Thymus (tissue), 11 donors: Measurements from ENCODE around the gene TBXAS1. TPM values are rescaled to one million over a fixed set of nuclear protein-coding genes. Genes with fewer than 3 reads are reported as not detected.
A peak's percentile ranks its signal among the peaks of the same experiment; 100 is the strongest.

ENCODE experiments used
- DNase-seq, 9 donors: peaks; one replicate each; pipeline ENCODE4 v3.0.0-alpha.2; 2013; ENCODE audit warnings: low spot score in 9 of 9, low read depth in 6 of 9, missing footprints in 1 of 9
- H3K27ac ChIP-seq, 2 donors: one replicate each; pipeline ENCODE4 v1.5.1; 2013; ENCODE audit warnings: control low read depth in 1 of 2, low read depth in 1 of 2, low read length in 1 of 2, mild to moderate bottlenecking in 1 of 2, moderate library complexity in 1 of 2
- H3K27me3 ChIP-seq, 2 donors: one replicate each; pipeline ENCODE4 v1.5.1; 2013; ENCODE audit warnings: low read length in 1 of 2; ENCODE audit not compliant: control insufficient read depth in 2 of 2, insufficient read depth in 1 of 2
- H3K36me3 ChIP-seq, 2 donors: one replicate each; pipeline ENCODE4 v1.5.1; 2013; ENCODE audit warnings: low read length in 1 of 2, mild to moderate bottlenecking in 1 of 2, moderate library complexity in 1 of 2; ENCODE audit not compliant: control insufficient read depth in 2 of 2, insufficient read depth in 2 of 2
- H3K4me1 ChIP-seq, 2 donors: one replicate each; pipeline ENCODE4 v1.5.1; 2013; ENCODE audit warnings: low read length in 2 of 2; ENCODE audit not compliant: control insufficient read depth in 2 of 2, insufficient read depth in 2 of 2
- H3K4me3 ChIP-seq, 2 donors: one replicate each; pipeline ENCODE4 v1.5.1; 2013; ENCODE audit warnings: low read length in 2 of 2, control low read depth in 1 of 2, mild to moderate bottlenecking in 1 of 2
- H3K9me3 ChIP-seq, 2 donors: one replicate each; pipeline ENCODE4 v1.5.1; 2013; ENCODE audit warnings: low read length in 1 of 2, mild to moderate bottlenecking in 1 of 2; ENCODE audit not compliant: control insufficient read depth in 2 of 2, insufficient read depth in 1 of 2
- WGBS: extraction: QIAGEN DNeasy Blood & Tissue Kit; methylation state at CpG from one replicate; pipeline ENCODE4 v1.1.7; 2013; 5-methylcytosine and 5-hydroxymethylcytosine counted together
- polyA plus RNA-seq: library from polyadenylated mRNA; stranded (reverse); fragments of 200-250 nt; gene quantifications from one replicate; pipeline ENCODE4 v1.2.3, GENCODE V29; 2013
- total RNA-seq: library from RNA; stranded (reverse); fragments of 120-200 nt; gene quantifications from one replicate; pipeline ENCODE4 v1.2.4, GENCODE V29; 2013
- donor health status: healthy.

Gene TBXAS1
- total and polyA plus RNA-seq, 2 donors = 15.3 to 16.3 TPM

DNA sequence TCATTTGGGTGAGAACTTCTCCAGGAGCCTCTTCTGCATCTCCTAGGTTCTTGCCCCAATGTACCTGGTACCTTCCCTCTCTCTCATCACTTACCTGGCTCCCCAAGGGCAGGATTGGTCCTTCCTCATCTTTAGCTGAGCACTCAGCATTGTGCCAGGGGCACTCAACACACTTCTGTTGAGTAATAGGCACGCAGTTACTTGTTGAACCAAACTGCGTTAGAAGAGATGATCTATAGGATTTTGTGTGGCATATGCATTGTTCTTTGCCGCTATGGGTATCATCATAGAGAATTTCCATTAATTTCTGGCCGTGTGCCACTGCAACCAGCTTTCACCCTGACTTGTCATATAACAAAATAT lies 16.4 kb downstream of the TBXAS1 start:
- no peaks in the 10 kb centered on the region for H3K9me3 ChIP-seq
- H3K27ac ChIP-seq = no peak overlapping the region
- no peak overlapping the region for H3K4me3 ChIP-seq
- H3K36me3 ChIP-seq = no peaks in the 10 kb centered on the region
- H3K4me1 ChIP-seq = peaks cover 0 to 11% of the 10 kb centered on the region in 2 donors
- no peak for DNase-seq
- no peaks in the 10 kb centered on the region for H3K27me3 ChIP-seq
- 94% methylated on average over 4 of the region's 4 CpGs for WGBS

DNA sequence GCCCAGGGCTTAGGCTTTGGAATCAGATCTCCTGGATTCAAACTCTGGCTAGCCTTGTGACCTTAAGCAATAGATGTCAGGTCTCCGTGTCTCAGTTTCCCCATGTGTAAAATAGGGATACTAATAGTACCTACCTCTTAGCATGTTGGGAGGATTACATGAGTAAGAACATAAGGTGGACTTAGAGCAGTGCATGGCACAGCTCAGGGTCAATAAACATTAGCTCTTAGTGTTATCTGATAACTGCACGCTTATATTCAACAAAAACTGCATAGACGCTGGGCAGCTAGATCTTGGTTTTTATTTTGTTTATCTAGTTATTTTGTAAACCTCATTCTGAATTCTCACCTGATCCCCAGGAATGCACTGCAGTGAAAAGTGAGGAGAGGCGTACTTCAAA lies 17.2 kb downstream of the TBXAS1 start:
- Histone ChIP-seq H3K36me3 (no peaks in the 10 kb centered on the region), H3K27me3 (no peaks in the 10 kb centered on the region), H3K4me1 (peaks cover 0 to 11% of the 10 kb centered on the region in 2 donors), H3K27ac (no peak overlapping the region), H3K9me3 (no peaks in the 10 kb centered on the region), H3K4me3 (no peak overlapping the region)
- 97% methylated on average over 4 of the region's 4 CpGs for WGBS
- DNase-seq = no peak

DNA sequence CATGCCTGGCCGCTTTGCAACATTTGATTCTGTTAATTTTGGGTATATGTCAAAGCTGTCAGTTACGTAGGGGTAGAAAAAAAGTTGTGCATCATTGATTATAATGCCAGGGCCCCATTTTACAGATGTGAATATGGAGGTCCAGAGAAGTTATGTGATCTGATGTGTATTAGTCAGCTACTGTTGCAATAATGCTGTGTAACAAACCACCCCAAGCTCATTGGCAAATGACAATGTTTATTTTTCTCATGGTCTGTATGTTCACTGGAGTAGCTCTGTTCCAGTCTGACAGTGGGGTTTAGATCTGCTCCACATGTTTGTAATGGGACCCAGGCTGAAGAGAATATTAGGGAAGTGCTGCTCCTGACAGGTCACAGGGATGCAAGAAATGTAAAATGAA lies 19.2 kb downstream of the TBXAS1 start:
- WGBS = 98% methylated on average over 2 of the region's 2 CpGs

DNA sequence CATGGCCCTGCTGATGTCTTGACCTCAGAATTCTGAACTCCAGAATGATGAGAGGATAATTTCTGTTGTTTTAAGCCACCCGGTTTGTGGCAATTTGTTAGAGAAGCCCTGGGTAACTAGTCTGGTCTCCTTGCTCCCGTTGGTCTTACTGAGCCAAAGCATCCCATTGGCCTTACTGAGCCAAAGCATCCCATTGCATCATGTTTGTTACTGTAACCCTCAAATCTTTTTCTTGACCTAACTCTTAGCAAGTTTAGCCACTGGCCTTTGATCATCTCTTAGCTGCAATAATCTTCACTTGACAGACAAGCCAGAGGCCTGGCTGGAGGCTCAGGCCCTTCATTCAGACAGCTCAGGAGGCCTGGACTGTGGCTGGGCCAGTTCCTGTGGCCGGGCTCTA lies 21.8 kb downstream of the TBXAS1 start:
- no peak for DNase-seq
- no peaks in the 10 kb centered on the region for H3K36me3 ChIP-seq
- H3K4me3 ChIP-seq = no peak overlapping the region
- no peak overlapping the region for H3K27ac ChIP-seq
- WGBS = 96% methylated on average over 3 of the region's 3 CpGs
- H3K4me1 ChIP-seq = peaks cover 5 to 20% of the 10 kb centered on the region in 2 donors
- no peaks in the 10 kb centered on the region for H3K27me3 ChIP-seq
- H3K9me3 ChIP-seq = no peaks in the 10 kb centered on the region

More for the DNA sequence above, 19.2 kb downstream of the TBXAS1 start:
- H3K4me1 ChIP-seq = no peaks in the 10 kb centered on the region
- no peak for DNase-seq
- no peak overlapping the region for H3K4me3 ChIP-seq
- H3K36me3 ChIP-seq = no peaks in the 10 kb centered on the region
- no peak overlapping the region for H3K27ac ChIP-seq
- H3K9me3 ChIP-seq = no peaks in the 10 kb centered on the region
- H3K27me3 ChIP-seq = no peaks in the 10 kb centered on the region

DNA sequence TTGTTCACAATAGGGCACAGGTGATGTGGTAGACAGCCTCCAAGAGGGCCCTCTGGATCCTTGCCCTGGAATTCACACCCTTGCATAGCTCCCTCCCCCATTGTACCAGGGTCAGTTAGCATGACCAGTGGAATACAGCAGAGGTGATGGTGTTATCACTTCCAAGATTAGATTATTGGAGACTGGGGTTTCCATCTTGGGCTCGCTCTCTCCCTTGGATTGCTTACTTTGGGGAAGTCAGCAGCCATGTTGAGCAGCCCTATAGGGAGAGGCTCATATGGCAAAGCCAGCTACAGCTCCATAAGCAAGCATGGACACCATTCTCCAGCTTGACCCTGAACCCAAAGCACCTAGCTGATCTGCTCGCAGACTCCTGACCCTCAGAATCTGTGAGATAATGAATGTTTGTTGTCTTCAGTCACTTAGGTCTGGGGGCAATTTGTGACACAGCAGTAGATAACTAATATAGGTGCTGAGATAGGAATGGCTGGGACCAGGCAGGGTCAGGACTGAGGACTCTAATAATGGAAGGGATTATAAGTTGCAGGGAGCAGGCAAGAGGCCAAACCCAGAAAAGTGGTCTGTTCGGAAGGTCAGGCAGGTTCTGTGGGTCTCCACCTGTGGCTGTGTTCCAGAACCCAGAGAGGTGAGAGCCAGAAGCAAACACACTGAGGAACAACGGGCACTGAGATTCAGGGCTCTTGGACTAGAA lies 22.9 kb downstream of the TBXAS1 start:
- DNase-seq = no peak
- H3K36me3 ChIP-seq = no peaks in the 10 kb centered on the region
- H3K9me3 ChIP-seq = no peaks in the 10 kb centered on the region
- H3K27me3 ChIP-seq = no peaks in the 10 kb centered on the region
- no peak overlapping the region for H3K4me3 ChIP-seq
- 98% methylated on average over 4 of the region's 4 CpGs for WGBS
- no peak overlapping the region for H3K27ac ChIP-seq
- peaks cover 5 to 23% of the 10 kb centered on the region in 2 donors for H3K4me1 ChIP-seq

DNA sequence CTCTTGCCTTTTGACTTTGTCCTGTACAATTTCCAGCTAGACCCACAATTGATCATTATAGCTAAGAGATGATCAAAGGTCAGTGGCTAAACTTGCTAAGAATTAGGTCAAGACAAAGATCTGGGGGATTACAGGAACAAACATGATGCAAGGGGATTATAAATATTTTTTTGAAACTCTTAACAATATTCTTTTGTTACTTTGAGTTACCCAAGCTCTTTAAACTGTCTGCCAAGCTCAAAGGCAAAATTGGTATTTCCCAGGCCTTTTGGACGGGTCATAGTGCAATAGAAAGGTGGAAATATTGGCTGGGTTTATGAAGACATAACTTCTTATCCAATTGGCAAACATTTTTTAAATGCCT lies 23.4 kb downstream of the TBXAS1 start:
- WGBS = 98% methylated on average over 1 of the region's 1 CpG
- H3K36me3 ChIP-seq = no peaks in the 10 kb centered on the region
- peaks cover 5 to 23% of the 10 kb centered on the region in 2 donors for H3K4me1 ChIP-seq
- H3K9me3 ChIP-seq = no peaks in the 10 kb centered on the region
- no peak for DNase-seq
- H3K27ac ChIP-seq = no peak overlapping the region
- H3K27me3 ChIP-seq = no peaks in the 10 kb centered on the region
- H3K4me3 ChIP-seq = no peak overlapping the region

DNA sequence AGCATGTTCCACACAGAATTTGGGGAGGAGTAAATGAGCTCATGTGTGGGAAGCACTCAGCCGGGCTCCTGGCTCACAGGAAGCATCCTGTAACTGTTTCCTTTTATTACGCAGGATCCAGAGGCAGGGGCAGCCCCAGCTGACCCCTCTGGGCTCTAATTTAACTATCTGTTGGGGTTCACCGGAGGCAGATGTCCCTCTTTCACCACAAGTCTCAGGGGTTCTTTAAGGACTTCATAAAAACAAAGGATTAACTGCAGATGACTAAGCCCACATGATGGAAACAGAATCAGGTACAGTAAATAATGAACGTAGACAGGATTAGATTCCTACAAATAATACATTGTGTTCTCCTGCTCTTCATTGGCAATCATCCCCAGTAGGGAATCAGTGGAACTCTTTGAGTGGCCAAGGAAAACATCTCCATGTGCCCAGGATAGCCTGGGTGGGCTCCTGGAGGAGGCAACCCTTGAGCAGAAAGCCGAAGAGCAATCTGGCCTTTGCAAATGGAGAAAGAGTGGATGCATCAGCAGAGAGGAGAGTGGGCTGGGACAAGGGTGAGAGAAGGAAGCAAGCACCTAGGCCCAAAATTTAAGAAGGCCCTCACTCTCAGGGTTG lies 24.6 kb downstream of the TBXAS1 start:
- H3K4me1 ChIP-seq = peaks cover 5 to 23% of the 10 kb centered on the region in 2 donors
- no peaks in the 10 kb centered on the region for H3K9me3 ChIP-seq
- no peak overlapping the region for H3K4me3 ChIP-seq
- DNase-seq = no peak
- H3K27me3 ChIP-seq = no peaks in the 10 kb centered on the region
- 91% methylated on average over 5 of the region's 5 CpGs for WGBS
- H3K27ac ChIP-seq = no peak overlapping the region
- no peaks in the 10 kb centered on the region for H3K36me3 ChIP-seq

DNA sequence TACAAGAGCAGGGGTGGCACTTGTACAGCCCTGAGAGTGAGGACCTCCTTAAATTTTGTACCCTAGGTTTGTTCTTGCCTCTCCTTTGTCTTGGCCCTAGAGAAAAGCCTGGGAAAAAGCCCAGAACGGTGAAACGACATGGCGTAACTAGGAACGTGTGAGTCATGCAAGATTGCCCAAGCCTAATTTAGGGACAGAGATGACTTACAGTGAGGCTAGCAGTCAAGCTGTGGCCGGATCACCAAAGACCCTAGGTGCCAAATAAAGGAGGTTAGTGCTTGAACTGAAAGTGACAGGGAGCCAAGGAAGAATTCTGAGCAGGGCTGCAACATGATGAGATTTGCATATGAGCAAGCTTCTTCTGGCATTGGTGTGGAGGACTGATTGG lies 25.1 kb downstream of the TBXAS1 start:
- DNase-seq = no peak
- H3K9me3 ChIP-seq = no peaks in the 10 kb centered on the region
- 96% methylated on average over 5 of the region's 5 CpGs for WGBS
- no peaks in the 10 kb centered on the region for H3K27me3 ChIP-seq
- no peak overlapping the region for H3K4me3 ChIP-seq
- H3K4me1 ChIP-seq = peaks cover 5 to 23% of the 10 kb centered on the region in 2 donors
- no peak overlapping the region for H3K27ac ChIP-seq
- H3K36me3 ChIP-seq = no peaks in the 10 kb centered on the region

DNA sequence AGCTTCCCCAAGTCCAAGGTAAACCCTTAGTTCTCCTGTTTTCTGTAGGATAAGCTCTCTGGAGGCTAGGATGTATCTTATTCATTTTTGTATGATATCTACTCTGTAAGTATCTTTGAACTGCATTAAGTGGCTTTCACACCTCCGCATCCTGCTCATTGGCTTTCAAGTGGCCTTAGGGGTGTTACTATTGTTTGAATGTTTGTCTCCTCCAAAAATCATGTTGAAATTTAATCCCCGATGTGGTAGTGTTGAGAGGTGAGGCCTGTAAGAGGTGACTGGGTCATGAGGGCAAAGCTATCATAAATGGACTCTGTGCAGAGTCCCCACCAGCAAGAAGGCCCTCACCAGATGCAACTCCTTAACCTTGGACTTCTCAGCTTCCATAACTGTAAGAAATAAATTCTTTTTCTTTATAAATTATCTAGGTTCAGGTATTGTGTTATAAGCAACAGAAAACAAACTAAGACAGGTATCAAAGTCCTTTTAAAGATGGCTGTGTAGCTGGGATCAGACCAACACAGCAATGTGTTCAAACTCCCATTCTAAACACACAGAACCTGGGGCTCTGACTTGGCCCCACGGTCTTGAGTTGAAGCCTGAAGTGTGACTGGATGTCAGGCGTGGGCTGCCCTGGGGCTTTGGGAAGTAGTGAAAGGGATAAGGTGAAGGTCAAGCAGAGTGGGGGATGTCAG lies 25.9 kb downstream of the TBXAS1 start:
- no peak overlapping the region for H3K4me3 ChIP-seq
- no peak for DNase-seq
- H3K27ac ChIP-seq = peak overlapping the region in 1 of 2 donors; percentile 59
- no peaks in the 10 kb centered on the region for H3K9me3 ChIP-seq
- no peaks in the 10 kb centered on the region for H3K36me3 ChIP-seq
- H3K27me3 ChIP-seq = no peaks in the 10 kb centered on the region
- H3K4me1 ChIP-seq = peaks cover 5 to 23% of the 10 kb centered on the region in 2 donors
- 84% methylated on average over 4 of the region's 4 CpGs for WGBS
